Heart right ventricle (tissue), 16 donors: Measurements from ENCODE around the gene MTHFSD. TPM values are rescaled to one million over a fixed set of nuclear protein-coding genes. Genes with fewer than 3 reads are reported as not detected.

Source experiments
- ATAC-seq, 8 donors: fragments of 200-7000 bp; cut with Tn5 transposase; one replicate each; pipeline ENCODE4 v1.9.1; 2020; ENCODE audit warnings: mild to moderate bottlenecking in 8 of 8, moderate library complexity in 8 of 8, moderate number of reproducible peaks in 1 of 8
- DNase-seq, 2 donors: peaks; one replicate each; pipeline ENCODE4 v3.0.0-alpha.2; 2020
- H3K27ac ChIP-seq, 10 donors: fragments of 200-600 bp; sonication (generic) in 2 of 10; one replicate each; pipeline versions ENCODE4 v1.5.0 to v1.8.0; 2020 to 2022; ENCODE audit warnings: mild to moderate bottlenecking in 3 of 10
- H3K27me3 ChIP-seq, 7 donors: fragments of 200-600 bp; one replicate each; pipeline ENCODE4 v1.8.0; 2021 to 2022; ENCODE audit warnings: mild to moderate bottlenecking in 2 of 7
- H3K36me3 ChIP-seq, 9 donors: fragments of 200-600 bp; sonication (generic) in 1 of 9; one replicate each; pipeline versions ENCODE4 v1.5.0 to v1.8.0; 2020 to 2022; ENCODE audit warnings: mild to moderate bottlenecking in 2 of 9
- H3K4me1 ChIP-seq, 9 donors: fragments of 200-600 bp; sonication (generic) in 1 of 9; one replicate each; pipeline versions ENCODE4 v1.5.0 to v1.8.0; 2020 to 2022; ENCODE audit warnings: mild to moderate bottlenecking in 4 of 9
- H3K4me3 ChIP-seq, 10 donors: fragments of 200-600 bp; sonication (generic) in 2 of 10; one replicate each; pipeline versions ENCODE4 v1.5.0 to v1.8.0; 2020 to 2022; ENCODE audit warnings: mild to moderate bottlenecking in 7 of 10, moderate library complexity in 2 of 10
- H3K9me3 ChIP-seq, 11 donors: fragments of 200-600 bp in 10 of 11; sonication (generic) in 2 of 11; one replicate each; pipeline versions ENCODE4 v1.5.0 to v1.8.0; 2013 to 2022; ENCODE audit warnings: mild to moderate bottlenecking in 2 of 11, control low read depth in 1 of 11, moderate library complexity in 1 of 11
- WGBS, 2 donors: extraction: QIAGEN DNeasy Blood & Tissue Kit; methylation state at CpG; one replicate each; pipeline ENCODE4 v1.1.7; 2013; ENCODE audit warnings: inconsistent platforms in 1 of 2; 5-methylcytosine and 5-hydroxymethylcytosine counted together
- intact Hi-C, 10 donors: fragments of 100-400 bp; cut with DNase I; formaldehyde crosslinking; loops; one replicate each; pipeline versions ENCODE4 v1.11.1 to v1.14.2; 2022
- polyA plus RNA-seq, 2 donors: library from polyadenylated mRNA; stranded (reverse); fragments of 200-250 nt; gene quantifications; one replicate each; pipeline ENCODE4 v1.2.3, GENCODE V29; 2013
- total RNA-seq, 10 donors: library from RNA; stranded (reverse); fragmentation: NEBNext Ultra II Directional in 3 of 10; extraction: Animal tissue kit (Norgen Biotek cat#: 25700) in 3 of 10; gene quantifications; one replicate each; pipeline versions ENCODE4 v1.2.1 to v1.2.4, GENCODE V29; 2021 to 2023
- TF ChIP-seq, protein P1 (sequence below), 9 donors: fragments of 200-600 bp; sonication (generic) in 2 of 9; IDR thresholded peaks; one replicate each; pipeline versions ENCODE4 v1.5.0 to v1.8.0; 2021 to 2022; ENCODE audit warnings: antibody characterized with exemption in 9 of 9, mild to moderate bottlenecking in 5 of 9, moderate library complexity in 1 of 9
- donor health status: Arrhythmogenic right ventricular cardiomyopathy.
- donor health status: ischemic (EF 13 %, LVEDD 7.1; RV severe dilation, severe dysfunction).
- donor health status: healthy with polysubstance abuse.
- donor health status: DM: no; HTN: yes; CAD: no.
- donor health status: DM: no; HTN: no; CAD: no.
- donor health status: ischemic (EF 25% LVEDD 6.9; RV normal size, moderate dysfunction).
- donor health status: ischemic (EF 25% LVEDD 5.7; RV mildly dilated, moderate dysfunction).
- donor health status: healthy.
- donor health status: DM: yes; HTN: yes; CAD: no.
- donor health status: Ischemic cardiomyopathy.
- donor health status: ischemic (EF 35%, LVEDD 5.7; RV mildly dilated, moderate dysfunction).
- donor health status: nonischemic (EF 11% LVEDD 7.7; RV severe dilation, severe dysfunction).
- donor health status: DM: yes; HTN: yes; CAD: no.
- donor health status: PGD.
- donor health status: ischemic (EF 29% LVEDD 5.4; RV normal size, mild dysfunction).
- donor health status: nonischemic (EF 23%, LVEDD 6.1; RV moderate dilation, normal function).

Gene MTHFSD
- total and polyA plus RNA-seq, 12 donors, result 5.1 to 13.1 (median 11.3) TPM

DNA sequence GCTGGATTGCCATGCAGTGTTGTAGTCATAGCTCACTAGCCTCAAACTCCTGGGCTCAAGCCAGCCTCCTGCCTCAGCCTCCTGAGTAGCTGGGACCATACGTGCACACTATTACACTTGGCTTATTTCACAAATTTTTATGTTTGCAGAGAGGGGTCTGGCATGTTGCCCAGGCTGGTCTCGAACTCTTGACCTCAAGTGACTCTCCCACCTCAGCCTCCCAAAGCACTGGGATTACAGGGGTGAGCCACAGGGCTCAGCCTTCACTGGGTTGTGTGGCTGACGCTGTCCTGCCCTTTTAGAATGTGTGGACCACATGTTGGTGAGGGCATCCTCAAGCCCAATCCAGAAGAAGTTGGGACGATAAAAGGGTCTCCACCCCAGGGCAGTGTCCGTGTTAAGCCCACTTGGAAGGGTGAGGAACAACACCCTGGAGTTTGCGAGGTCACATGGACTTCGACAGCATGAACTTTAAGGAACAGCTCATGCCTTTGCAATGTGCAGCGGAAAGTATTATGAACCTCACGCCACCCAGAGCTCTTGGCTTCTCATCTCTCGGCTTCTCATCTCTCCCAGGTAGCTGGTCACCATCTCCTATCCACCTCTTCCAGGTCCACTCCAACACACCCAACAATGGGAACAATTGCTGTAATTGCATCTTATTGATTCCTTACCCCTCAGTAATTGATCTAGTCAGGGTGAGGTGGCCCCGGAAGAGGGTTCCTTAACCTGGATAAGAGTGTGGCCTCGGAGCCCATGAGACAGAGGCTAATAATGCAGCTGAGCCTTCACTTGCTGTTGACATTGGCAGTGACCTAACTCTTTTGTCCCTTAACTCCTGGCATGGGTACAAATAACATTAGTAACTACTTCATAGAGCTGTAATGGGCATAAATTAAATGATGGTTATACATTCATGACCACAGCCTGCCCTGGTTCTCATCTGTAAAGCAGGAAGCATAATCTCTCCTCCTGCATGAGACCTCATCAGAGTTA is 30.0 kb upstream of the MTHFSD start:
- Histone ChIP-seq H3K36me3 (no peaks in the 10 kb centered on the region), H3K9me3 (no peaks in the 10 kb centered on the region), H3K4me1 (peaks cover 0 to 46% (median 0%) of the 10 kb centered on the region in 9 donors), H3K27ac (peak overlapping the region in 7 of 10 donors; percentile 26 to 70 (median 58)), H3K27me3 (peaks cover 0 to 43% (median 35%) of the 10 kb centered on the region in 7 donors), H3K4me3 (no peak overlapping the region)
- ATAC-seq (peak in 1 of 8 donors; percentile 26), DNase-seq (no peak)
- TF ChIP-seq, protein P1, sequence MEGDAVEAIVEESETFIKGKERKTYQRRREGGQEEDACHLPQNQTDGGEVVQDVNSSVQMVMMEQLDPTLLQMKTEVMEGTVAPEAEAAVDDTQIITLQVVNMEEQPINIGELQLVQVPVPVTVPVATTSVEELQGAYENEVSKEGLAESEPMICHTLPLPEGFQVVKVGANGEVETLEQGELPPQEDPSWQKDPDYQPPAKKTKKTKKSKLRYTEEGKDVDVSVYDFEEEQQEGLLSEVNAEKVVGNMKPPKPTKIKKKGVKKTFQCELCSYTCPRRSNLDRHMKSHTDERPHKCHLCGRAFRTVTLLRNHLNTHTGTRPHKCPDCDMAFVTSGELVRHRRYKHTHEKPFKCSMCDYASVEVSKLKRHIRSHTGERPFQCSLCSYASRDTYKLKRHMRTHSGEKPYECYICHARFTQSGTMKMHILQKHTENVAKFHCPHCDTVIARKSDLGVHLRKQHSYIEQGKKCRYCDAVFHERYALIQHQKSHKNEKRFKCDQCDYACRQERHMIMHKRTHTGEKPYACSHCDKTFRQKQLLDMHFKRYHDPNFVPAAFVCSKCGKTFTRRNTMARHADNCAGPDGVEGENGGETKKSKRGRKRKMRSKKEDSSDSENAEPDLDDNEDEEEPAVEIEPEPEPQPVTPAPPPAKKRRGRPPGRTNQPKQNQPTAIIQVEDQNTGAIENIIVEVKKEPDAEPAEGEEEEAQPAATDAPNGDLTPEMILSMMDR (IDR thresholded peaks at IDR 0.05), result no peak
- 83 to 84% methylated on average over 12 of the region's 12 CpGs for WGBS, 2 donors
- intact Hi-C loops, result loop anchor here in 1 of 10 donors (5.0 kb wide), 1 partner anchor 82 kb away; no protein-coding TSS in a partner anchor

DNA sequence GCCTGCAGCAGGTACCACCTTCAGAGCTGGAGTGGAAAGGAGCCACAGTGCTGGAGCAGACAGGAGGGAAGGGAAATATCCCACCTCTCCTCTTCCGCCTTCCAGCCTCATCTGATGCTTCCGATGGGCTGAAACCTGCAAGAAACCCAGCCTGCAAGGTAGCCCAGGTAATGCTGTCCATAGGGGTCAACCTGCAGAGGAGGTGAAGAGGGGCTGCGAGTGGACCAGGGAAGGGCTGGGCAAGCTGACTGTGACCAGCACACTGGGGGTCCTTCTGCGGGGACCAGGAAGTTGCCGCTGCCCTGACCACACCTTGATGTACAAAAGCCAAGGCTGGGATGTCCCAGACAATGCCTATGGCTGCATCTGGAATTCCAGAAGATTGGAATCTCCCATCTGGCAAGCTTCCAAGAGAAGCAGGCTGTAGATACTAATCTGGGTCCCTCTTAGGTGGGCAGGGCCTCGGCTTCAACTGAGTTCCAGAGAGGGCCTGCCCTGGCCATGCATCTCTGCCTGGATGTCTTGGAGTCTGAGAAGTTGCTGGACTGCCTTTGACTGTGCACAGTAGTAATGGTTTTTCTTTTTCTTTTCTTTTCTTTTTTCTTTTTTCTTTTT is 29.1 kb upstream of the MTHFSD start:
- no peak for ATAC-seq
- TF ChIP-seq, protein P1 (IDR thresholded peaks at IDR 0.05), result no peak

DNA sequence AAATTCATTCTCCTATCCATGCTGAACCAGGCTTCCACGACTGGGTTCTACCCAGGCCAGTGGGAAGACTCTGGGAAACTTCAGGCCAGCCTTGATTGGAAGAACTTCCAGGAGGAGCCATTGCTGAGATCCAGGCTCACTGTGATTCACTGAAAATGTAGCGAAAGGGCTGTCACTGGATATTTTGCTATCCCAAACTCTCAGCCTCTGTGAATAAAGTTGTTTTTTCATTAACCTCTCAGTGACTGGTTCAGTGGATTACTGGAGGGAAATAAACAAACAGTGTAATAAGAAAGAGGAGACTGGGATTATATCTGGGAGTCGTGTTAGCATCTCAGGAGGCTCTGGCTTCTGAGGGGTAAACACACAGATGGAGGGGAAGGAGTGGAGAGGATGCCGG is 26.4 kb upstream of the MTHFSD start:
- WGBS, 2 donors, result 59 to 60% methylated on average over 4 of the region's 4 CpGs
- Histone ChIP-seq H3K36me3 (no peaks in the 10 kb centered on the region), H3K9me3 (no peaks in the 10 kb centered on the region), H3K4me3 (peak overlapping the region in 1 of 10 donors; percentile 9), H3K27ac (peak overlapping the region in 6 of 10 donors; percentile 7 to 85 (median 39)), H3K27me3 (peaks cover 5 to 75% (median 64%) of the 10 kb centered on the region in 7 donors), H3K4me1 (peaks cover 0 to 65% (median 7%) of the 10 kb centered on the region in 9 donors)
- intact Hi-C loops, result loop anchor here in 1 of 10 donors (5.0 kb wide), 1 partner anchor 86 kb away; no protein-coding TSS in a partner anchor
- TF ChIP-seq, protein P1 (IDR thresholded peaks at IDR 0.05), result no peak
- ATAC-seq, result no peak
- DNase-seq, result no peak

More for the DNA sequence above, 29.1 kb upstream of the MTHFSD start:
- Histone ChIP-seq H3K36me3 (no peaks in the 10 kb centered on the region), H3K27me3 (peaks cover 0 to 50% (median 40%) of the 10 kb centered on the region in 7 donors), H3K4me3 (no peak overlapping the region), H3K4me1 (peaks cover 0 to 48% (median 0%) of the 10 kb centered on the region in 9 donors), H3K9me3 (no peaks in the 10 kb centered on the region), H3K27ac (no peak overlapping the region)
- WGBS, 2 donors, result 77 to 86% methylated on average over 6 of the region's 6 CpGs
- intact Hi-C loops, result loop anchor here in 1 of 10 donors (5.0 kb wide), 1 partner anchor 83 kb away; no protein-coding TSS in a partner anchor
- DNase-seq, result no peak

DNA sequence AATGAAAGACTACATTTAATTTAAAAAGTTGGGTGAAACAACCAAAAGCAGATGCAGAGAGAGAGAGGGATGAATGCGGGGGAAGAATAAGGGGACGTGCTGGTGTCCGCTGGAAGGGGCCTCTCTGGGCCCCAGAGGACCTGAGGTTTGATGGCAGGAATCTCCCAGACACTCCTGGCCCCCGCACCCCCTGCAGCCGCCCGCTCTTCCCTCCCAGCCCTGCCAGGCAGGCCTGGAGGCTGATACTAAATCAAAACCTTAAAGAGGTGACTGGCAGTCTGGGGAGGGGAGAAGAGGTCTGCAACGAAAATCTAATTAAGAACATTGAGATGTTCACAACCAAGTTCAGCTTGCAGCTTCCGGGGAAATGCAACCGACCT is 25.7 kb upstream of the MTHFSD start:
- intact Hi-C loops, result loop anchor here in 1 of 10 donors (5.0 kb wide), 1 partner anchor 87 kb away; no protein-coding TSS in a partner anchor
- Histone ChIP-seq H3K27ac (peak overlapping the region in 3 of 10 donors; percentile 47 to 85 (median 81)), H3K27me3 (peaks cover 7 to 78% (median 65%) of the 10 kb centered on the region in 7 donors), H3K4me1 (peaks cover 0 to 64% (median 7%) of the 10 kb centered on the region in 9 donors), H3K36me3 (no peaks in the 10 kb centered on the region), H3K9me3 (no peaks in the 10 kb centered on the region), H3K4me3 (peak overlapping the region in 1 of 10 donors; percentile 47)
- TF ChIP-seq, protein P1 (IDR thresholded peaks at IDR 0.05), result no peak
- DNase-seq, result no peak
- WGBS, 2 donors, result 82 to 84% methylated on average over 9 of the region's 9 CpGs
- no peak for ATAC-seq
